GM20431 (cell line): ENCODE measurements around the gene AFM.

Experiments used
- in situ Hi-C: fragments of 300-500 bp; cut with MseI, MboI; formaldehyde crosslinking; loops from one replicate; pipeline ENCODE4 v1.15.0; 2020; ENCODE audit warnings: low sequenced_read_pairs; ENCODE audit not compliant: unreplicated experiment

AFM gene, protein sequence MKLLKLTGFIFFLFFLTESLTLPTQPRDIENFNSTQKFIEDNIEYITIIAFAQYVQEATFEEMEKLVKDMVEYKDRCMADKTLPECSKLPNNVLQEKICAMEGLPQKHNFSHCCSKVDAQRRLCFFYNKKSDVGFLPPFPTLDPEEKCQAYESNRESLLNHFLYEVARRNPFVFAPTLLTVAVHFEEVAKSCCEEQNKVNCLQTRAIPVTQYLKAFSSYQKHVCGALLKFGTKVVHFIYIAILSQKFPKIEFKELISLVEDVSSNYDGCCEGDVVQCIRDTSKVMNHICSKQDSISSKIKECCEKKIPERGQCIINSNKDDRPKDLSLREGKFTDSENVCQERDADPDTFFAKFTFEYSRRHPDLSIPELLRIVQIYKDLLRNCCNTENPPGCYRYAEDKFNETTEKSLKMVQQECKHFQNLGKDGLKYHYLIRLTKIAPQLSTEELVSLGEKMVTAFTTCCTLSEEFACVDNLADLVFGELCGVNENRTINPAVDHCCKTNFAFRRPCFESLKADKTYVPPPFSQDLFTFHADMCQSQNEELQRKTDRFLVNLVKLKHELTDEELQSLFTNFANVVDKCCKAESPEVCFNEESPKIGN

DNA sequence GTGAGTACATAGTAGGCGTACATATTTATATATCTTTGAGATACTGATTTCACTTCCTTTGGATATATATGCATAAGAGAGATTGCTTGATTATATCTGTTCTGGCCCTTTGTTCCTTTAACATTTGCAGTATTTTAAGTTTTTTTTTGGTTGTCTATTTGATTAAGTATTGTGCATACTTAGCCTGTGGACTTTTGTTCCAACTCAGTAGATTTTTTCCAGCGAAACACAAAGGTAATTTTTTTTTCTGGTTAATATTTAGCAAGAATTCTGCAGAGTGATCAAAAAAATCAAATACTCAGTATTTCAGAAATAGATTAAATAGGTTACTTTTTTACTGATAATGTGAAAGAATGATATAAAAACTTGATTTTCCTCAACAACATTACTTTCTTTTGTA lies at the start of gene AFM:
TSS of gene AFM (plus strand) at position 388 of the 400 bp plus-strand sequence. CDS start 31 bp downstream, outside the sequence.
- in situ Hi-C loops: no loop called here

DNA sequence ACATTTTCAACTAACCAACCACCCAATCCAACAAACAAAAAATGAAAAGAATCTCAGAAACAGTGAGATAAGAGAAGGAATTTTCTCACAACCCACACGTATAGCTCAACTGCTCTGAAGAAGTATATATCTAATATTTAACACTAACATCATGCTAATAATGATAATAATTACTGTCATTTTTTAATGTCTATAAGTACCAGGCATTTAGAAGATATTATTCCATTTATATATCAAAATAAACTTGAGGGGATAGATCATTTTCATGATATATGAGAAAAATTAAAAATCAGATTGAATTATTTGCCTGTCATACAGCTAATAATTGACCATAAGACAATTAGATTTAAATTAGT lies 49.8 kb upstream of the AFM start:
- in situ Hi-C loops: no loop called here

DNA sequence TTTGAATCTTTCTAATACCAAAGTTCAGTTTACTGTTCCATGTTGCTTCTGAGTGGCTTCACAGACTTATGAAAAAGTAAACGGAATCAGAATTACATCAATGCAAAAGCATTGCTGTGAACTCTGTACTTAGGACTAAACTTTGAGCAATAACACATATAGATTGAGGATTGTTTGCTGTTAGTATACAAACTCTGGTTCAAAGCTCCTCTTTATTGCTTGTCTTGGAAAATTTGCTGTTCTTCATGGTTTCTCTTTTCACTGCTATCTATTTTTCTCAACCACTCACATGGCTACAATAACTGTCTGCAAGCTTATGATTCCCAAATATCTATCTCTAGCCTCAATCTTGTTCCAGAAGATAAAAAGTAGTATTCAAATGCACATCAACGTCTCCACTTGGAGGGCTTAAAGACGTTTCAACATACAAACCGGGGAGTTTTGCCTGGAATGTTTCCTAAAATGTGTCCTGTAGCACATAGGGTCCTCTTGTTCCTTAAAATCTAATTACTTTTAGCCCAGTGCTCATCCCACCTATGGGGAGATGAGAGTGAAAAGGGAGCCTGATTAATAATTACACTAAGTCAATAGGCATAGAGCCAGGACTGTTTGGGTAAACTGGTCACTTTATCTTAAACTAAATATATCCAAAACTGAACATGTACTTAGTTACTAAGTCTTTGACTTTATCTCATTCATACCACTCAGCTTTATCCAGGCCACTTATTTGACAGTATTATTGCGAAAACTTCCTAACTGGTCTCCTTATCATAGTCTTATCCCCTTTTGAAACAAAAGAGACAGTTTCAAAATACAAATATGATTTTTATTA lies 49.2 kb upstream of the AFM start:
- in situ Hi-C loops: no loop called here

DNA sequence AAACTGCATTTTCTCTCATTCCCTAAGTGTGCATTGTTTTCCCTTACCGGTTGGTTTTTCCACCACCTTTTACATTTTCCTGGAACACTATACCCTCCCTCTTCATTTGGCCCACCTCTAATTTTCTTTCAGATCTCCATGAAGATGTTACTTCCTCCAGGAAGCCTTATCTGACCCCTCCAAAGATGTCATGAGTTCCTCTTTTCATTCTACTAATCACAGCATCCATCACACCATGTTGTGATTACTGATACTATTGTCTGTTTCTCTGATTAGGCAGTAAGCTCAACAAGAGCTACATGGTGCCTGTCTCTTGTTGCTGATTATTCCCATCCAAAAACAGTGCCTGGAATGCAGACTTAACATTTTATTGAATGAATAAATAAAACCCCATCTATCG lies 48.4 kb upstream of the AFM start:
- in situ Hi-C loops: no loop called here

DNA sequence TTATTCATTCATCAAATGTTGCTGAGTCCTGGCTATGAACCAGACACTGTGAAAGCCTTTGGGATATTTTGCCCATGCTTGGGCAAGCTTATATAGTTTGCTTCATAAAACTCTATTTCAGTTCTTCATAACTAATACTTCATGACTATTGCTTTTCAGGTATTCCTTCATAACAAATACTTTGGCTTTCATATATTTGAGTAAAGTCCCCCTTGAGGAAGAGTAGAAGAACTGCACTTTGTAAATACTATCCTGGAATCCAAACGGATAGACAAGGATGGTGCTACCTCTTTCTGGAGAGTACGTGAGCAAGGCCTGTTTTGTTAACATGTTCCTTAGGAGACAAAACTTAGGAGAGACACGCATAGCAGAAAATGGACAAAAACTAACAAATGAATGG lies 47.2 kb upstream of the AFM start:
- in situ Hi-C loops: no loop called here

DNA sequence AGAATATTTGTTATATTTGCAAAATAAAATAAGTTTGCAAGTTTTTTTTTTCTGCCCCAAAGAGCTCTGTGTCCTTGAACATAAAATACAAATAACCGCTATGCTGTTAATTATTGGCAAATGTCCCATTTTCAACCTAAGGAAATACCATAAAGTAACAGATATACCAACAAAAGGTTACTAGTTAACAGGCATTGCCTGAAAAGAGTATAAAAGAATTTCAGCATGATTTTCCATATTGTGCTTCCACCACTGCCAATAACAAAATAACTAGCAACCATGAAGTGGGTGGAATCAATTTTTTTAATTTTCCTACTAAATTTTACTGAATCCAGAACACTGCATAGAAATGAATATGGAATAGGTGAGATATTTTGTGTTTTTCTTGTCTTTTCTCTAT lies 45.6 kb upstream of the AFM start, which contains the start of gene AFP:
TSS of gene AFP (plus strand) at position 238 of the 400 bp plus-strand sequence. CDS start at position 280, 42 bp downstream.
- in situ Hi-C loops: no loop called here

DNA sequence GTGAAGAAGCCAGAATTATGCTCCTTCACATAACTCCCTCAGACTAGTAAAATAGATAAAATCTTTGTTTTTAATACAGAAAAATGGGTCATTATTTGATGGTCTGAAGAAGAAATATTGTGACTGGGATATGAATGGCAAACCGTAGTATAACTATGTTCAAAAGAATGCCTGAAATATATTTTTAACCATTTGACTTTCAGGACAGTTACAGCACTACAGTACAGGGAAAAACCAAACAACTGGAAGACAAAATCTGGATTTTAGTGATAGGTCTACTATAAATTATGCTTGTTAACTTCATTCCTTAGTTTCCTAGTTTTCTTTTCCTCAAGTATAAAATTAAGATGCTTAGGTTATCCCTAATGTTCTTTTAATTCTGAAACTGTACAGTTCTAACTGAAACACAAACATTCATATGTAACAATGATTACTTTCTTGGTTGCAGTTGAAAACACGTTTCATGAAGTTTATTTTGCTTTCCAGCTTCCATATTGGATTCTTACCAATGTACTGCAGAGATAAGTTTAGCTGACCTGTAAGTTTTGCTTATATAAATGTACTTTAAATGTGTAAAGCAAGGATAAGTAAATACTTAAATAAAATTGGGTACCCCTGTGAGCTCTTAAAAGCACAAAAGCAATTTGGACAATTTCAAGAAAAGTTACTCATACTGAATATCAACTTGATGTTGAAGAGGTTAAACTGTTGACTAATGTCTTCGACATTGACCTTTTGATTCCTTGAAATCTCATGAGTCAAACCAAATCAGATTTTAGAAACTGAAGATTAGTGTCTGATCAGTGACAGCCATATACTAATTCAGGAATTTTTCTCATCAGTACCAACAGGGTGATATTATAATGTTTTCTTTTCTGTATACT lies 44.6 kb upstream of the AFM start:
- in situ Hi-C loops: no loop called here

DNA sequence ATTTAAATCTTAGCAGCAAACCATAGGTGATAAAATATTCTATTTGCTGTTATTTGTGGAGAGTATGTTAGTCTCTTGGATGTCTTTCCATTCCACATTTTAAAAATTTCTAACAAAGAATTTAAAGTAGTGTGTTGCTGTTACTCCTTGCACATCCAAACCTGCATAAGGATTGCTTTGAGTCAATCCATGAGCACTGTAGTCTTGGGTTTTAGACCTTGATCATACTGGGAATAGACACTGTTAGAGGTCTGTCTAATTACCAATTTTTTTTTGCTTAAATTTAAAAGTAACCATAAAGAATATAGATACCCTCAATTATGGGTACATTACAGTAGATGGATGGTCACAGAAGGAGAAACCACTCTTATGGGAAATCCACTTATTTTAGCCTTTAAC lies 44.0 kb upstream of the AFM start:
- in situ Hi-C loops: no loop called here

DNA sequence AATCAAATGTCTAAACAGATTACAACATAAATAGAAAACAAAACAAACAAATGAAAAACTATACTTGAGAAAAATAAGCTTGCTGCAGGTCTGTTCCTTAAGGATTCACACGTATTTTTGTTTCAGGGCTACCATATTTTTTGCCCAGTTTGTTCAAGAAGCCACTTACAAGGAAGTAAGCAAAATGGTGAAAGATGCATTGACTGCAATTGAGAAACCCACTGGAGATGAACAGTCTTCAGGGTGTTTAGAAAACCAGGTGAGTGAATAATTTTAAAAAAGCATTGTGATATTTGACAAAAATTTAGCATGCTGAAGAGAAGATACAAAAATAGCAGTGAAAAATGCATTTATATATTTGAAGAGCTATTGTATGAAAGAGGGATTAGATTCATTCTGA lies 43.5 kb upstream of the AFM start:
- in situ Hi-C loops: no loop called here

DNA sequence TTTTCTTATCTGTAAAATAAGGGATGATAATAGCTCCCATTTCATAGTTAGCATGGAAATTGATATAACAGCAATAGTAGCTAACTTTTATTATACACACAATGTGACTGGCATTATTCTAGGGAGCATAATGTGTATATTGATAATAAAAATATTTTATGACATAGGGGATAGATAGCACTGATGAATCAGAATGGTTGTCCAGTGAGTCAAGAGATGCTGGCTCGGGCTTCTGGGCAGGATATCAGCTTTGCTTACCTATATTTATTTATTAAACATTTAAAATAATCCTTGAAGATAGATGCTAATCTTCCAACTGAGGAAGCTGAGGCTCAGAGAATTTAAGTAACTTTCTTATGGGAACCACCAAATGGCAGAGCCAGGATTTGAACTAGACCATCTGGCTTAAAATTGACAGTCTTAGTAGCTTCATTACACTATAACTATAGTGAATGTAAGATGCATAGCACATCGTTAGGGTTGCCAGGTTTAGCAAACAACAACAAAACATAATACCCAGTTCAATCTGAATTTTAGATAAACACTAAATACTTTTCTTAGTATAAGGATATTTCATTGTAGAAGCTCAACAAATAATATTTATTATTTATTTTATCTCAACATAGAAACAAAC lies 42.8 kb upstream of the AFM start:
- in situ Hi-C loops: no loop called here

DNA sequence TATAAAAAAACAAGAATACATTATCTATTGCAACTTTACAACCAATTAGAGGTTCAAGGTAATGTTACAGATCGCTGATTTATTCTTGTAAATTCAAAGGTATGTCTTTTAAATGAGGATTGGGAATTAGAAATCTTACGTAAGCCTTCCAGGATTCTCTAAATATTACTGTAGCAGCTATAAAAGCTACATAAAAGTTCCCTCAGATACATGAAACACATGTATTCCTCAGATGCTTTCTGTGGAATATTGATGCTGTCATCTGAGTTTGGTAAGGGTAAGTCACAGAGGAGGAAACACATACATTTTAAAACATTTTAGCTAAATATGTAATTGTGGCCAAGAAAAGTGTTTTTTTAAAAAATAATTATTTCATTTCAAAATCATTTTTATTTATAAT lies 42.1 kb upstream of the AFM start:
- in situ Hi-C loops: no loop called here

DNA sequence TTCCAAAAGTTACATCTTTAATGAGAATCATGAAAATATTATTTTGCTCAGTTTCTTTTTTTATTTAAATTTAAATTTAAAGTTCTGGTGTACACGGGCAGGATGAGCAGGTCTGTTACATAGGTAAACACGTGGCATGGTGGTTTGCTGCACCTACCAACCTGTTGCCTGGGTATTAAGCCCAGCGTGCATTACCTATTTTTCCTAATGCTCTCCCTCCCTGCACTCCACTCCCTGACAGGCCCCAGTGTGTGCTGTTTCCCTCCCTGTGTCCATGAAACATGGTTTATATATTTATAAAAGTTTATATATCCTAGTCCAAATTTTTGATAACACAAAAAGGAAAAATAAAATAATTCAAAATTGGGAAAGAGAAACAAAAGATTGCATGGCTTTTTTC lies 41.6 kb upstream of the AFM start:
- in situ Hi-C loops: no loop called here

DNA sequence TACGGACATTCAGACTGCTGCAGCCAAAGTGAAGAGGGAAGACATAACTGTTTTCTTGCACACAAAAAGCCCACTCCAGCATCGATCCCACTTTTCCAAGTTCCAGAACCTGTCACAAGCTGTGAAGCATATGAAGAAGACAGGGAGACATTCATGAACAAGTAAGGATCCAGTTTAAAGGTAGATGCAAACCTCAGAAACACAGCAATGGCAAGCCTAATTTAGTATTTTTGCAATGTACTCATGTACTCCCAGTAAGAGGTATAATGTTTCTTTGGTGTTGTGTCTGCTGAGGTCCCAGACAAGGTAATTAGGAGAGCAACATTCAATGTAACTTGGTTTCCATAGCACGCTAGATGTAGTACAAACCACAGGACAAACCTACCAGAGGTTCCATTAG lies 40.9 kb upstream of the AFM start:
- in situ Hi-C loops: no loop called here

DNA sequence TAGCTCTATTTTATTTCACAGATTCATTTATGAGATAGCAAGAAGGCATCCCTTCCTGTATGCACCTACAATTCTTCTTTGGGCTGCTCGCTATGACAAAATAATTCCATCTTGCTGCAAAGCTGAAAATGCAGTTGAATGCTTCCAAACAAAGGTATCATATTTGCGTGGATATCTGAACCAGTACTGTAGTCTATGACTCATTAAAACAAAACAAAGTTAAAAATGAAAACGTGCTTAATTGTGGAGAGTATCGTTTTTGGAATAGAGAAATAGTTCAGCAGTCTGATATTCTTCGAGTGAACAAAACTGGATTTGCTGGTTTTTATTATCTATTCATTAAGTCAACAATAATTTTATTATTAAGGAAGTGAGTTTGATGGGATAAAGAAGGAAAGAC lies 39.3 kb upstream of the AFM start:
- in situ Hi-C loops: no loop called here

DNA sequence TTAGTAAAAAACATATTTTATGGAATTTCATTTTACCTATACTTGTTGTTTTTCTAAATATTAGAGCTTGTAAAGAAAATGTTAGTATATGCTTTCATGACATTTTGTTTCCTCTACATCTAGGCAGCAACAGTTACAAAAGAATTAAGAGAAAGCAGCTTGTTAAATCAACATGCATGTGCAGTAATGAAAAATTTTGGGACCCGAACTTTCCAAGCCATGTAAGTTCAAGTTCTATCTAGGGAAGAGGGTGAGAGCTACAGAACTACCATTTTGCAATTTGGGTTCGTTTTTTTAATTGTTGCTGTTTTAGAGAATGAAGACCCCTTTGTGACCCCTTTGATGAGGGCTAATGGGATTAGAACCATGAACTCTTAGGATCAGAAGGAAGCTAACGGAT lies 38.3 kb upstream of the AFM start:
- in situ Hi-C loops: no loop called here

DNA sequence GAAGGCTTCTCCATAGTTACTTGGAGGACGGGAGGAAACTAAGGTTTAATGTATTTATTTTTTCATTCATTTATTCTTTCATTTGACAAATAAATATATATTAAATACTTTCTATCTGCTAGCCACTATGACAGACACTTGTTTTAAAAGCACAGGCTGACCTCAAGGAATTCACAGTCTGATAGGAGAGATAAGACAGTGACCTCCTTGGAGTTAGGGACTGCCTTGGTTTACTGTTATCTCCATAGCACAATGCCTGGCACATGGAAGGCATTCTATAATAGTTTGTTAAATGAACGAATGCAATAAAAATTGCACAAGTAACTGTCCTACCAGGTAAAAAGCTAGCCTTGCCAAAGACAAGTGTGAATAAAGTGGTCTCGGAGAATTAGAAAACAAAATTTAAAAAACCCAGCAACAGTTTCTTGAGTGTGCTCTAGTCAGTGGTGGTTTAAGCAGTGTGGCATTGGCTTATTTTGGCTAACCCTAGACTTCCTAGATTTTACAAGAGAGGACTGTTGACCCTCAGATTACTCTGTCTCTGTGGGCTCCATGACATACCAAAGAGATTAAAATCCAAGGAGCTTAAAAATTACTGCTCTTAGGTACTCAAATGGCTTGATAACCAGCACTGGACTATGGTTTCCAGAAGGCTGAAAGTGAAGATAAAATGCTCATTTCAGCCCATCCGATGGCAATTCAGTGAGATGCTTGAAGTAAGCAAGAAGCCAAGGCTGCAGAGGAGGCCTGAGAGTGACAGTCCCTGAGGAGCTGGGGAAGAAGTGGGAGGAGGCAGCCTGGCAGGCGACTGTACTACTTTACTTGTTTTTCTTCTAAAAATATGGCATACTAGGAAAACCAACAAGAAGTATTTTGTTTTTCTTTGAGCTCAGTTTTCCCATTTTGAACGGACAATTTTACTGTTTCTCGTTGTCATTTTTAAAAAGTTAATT lies 35.9 kb upstream of the AFM start:
- in situ Hi-C loops: no loop called here

DNA sequence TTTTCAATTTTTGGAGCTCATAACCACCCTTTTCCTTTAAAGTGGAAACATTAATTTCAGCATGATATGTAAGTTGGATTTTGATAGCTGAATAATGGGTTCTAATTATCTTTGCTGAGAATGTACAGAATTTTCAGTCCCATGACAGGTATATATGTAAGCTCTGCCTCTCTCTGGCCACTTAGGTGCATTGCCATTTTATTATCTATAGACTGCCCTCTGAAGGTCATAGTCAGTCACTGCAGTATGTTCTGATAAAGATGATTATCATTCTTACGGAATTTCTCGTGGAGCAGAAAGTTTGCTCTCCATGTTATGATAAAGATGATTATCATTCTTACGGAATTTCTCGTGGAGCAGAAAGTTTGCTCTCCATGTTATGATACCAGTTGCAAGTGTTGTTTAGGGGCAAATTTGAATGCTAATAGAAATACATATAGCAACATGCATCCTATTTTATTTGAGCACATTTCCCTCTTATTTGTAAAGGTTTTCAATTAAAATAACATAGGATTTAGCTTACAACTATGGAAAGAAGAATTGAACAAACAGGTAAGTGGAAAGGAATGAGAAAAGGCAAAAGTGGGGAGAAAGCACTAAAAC lies 35.1 kb upstream of the AFM start:
- in situ Hi-C loops: no loop called here

DNA sequence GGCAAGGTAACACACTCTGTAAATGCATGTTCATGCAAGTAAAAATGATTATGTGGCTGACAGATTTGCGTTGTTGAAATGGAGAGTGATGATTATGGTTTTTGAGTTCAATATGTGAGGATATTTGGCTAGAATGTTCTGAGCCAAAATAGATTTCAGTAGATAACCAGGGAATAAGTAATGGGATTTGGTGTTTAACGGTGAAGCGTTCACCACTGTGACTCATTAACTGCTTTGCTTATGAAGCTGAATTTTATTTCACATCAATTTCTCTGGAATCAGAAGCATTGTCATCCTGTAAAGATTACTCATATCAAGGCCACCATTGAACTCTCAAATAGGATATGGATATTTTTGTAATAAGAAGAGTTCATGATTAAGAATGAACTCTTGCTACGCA lies 33.9 kb upstream of the AFM start:
- in situ Hi-C loops: no loop called here
